WTC11 (cell line): ENCODE data around the gene ZNF664.

Experiments used
- ATF2 ChIP-seq: sonication (generic); formaldehyde crosslinking; IDR thresholded peaks from 2 replicates; pipeline ENCODE4 v1.8.1; 2022; ENCODE audit warnings: low read depth, missing genetic modification reagents, borderline replicate concordance
- CREB1 ChIP-seq: sonication (generic); formaldehyde crosslinking; IDR thresholded peaks from 2 replicates; pipeline ENCODE4 v1.8.0; 2023; ENCODE audit warnings: mild to moderate bottlenecking, missing genetic modification reagents
- CTCF ChIP-seq: fragments of 200-600 bp; IDR thresholded peaks from 2 replicates; pipeline ENCODE4 v1.8.0; 2022; ENCODE audit warnings: antibody characterized with exemption
- ELF4 ChIP-seq: sonication (generic); formaldehyde crosslinking; IDR thresholded peaks from 2 replicates; pipeline ENCODE4 v1.8.1; 2022; ENCODE audit warnings: low read depth, mild to moderate bottlenecking, moderate library complexity, missing genetic modification reagents
- ETV6 ChIP-seq: sonication (generic); formaldehyde crosslinking; IDR thresholded peaks from 2 replicates; pipeline ENCODE4 v1.8.1; 2022; ENCODE audit warnings: mild to moderate bottlenecking, missing genetic modification reagents
- NFYB ChIP-seq: sonication (generic); formaldehyde crosslinking; conservative IDR thresholded peaks from 2 replicates; pipeline ENCODE4 v1.8.0; 2022; ENCODE audit warnings: low read depth, missing genetic modification reagents
- TCF7 ChIP-seq: sonication (generic); formaldehyde crosslinking; IDR thresholded peaks from 2 replicates; pipeline ENCODE4 v1.8.0; 2022; ENCODE audit warnings: mild to moderate bottlenecking, low read depth, missing genetic modification reagents, moderate library complexity

GRCh38 chr12:123960856-123961255 is 12.2 kb upstream of the ZNF664 start:
- TF ChIP-seq CTCF: no peak
- no peak for TF ChIP-seq TCF7 (CRISPR knock-in tag)
- no peak for TF ChIP-seq NFYB (CRISPR knock-in tag)
- TF ChIP-seq ETV6 (CRISPR knock-in tag): no peak
- TF ChIP-seq CREB1: no peak
- no peak for TF ChIP-seq ATF2 (CRISPR knock-in tag)
- TF ChIP-seq ELF4 (CRISPR knock-in tag): no peak
